Neural cell (in vitro differentiated cells): Measurements from ENCODE around the gene MARS2.

Experiments
- EP300 ChIP-seq: fragments of 450-650 bp; conservative IDR thresholded peaks from 2 replicates; pipeline ENCODE4 v1.6.1; 2014; ENCODE audit warnings: antibody characterized with exemption, mild to moderate bottlenecking, moderate library complexity; ENCODE audit not compliant: poor library complexity, severe bottlenecking
- EZH2 ChIP-seq: fragments of 200-600, 300-800 bp; shearing (Covaris generic), sonication (generic); IDR thresholded peaks from 2 replicates; pipeline ENCODE4 v1.6.1; 2014; ENCODE audit warnings: antibody characterized with exemption, low read length, borderline replicate concordance, mild to moderate bottlenecking; ENCODE audit not compliant: insufficient read depth, poor library complexity, severe bottlenecking
- MXI1 ChIP-seq: fragments of 450-650 bp; conservative IDR thresholded peaks from 2 replicates; pipeline ENCODE4 v1.6.1; 2014; ENCODE audit warnings: antibody characterized with exemption, mild to moderate bottlenecking; ENCODE audit not compliant: poor library complexity, severe bottlenecking
- POLR2AphosphoS5 ChIP-seq: IDR thresholded peaks from 2 replicates; pipeline ENCODE4 v1.6.1; 2012
- REST ChIP-seq: IDR thresholded peaks from 2 replicates; pipeline ENCODE4 v1.6.1; 2012; ENCODE audit warnings: borderline replicate concordance
- TAF1 ChIP-seq: IDR thresholded peaks from 2 replicates; pipeline ENCODE4 v1.6.1; 2012; ENCODE audit warnings: low read depth
- TF ChIP-seq, protein P1 (sequence below): fragments of 450-650 bp; IDR thresholded peaks from 2 replicates; pipeline ENCODE4 v1.5.1; 2014; ENCODE audit warnings: antibody characterized with exemption, mild to moderate bottlenecking, moderate library complexity; ENCODE audit not compliant: poor library complexity, severe bottlenecking

DNA sequence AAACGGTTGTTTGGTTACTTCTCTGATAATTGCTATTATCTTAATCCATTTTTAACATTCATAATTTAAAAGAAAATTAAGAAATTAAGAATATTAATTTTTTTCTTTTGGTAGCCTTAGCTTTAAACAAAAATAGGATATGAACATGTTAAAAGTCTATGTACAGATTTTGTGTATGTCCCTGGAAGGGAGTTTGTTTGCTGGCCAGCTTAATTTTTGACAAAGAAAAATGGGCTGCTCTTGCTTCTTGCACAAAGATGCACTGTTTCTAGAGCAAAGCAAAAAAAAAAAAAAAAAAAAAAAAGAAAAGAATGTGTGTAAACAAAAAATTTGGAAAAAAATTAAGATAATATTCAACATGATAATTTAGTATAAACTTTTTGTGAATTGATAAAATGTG lies 31.1 kb upstream of the MARS2 start:
- TF ChIP-seq, protein P1, sequence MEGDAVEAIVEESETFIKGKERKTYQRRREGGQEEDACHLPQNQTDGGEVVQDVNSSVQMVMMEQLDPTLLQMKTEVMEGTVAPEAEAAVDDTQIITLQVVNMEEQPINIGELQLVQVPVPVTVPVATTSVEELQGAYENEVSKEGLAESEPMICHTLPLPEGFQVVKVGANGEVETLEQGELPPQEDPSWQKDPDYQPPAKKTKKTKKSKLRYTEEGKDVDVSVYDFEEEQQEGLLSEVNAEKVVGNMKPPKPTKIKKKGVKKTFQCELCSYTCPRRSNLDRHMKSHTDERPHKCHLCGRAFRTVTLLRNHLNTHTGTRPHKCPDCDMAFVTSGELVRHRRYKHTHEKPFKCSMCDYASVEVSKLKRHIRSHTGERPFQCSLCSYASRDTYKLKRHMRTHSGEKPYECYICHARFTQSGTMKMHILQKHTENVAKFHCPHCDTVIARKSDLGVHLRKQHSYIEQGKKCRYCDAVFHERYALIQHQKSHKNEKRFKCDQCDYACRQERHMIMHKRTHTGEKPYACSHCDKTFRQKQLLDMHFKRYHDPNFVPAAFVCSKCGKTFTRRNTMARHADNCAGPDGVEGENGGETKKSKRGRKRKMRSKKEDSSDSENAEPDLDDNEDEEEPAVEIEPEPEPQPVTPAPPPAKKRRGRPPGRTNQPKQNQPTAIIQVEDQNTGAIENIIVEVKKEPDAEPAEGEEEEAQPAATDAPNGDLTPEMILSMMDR, result no peak
- TF ChIP-seq MXI1 (no peak), TAF1 (no peak), EP300 (no peak), EZH2 (no peak), REST (no peak), POLR2AphosphoS5 (no peak)
